Caco-2 (cell line): ENCODE results near the gene SMCO2. TPM values are rescaled to one million over a fixed set of nuclear protein-coding genes. Genes with fewer than 3 reads are reported as not detected.

ENCODE experiments used
- BruUV-seq: library from RNA; stranded (reverse); fragments of 400-500 nt; replicated peaks from 2 replicates; lab custom pipeline; 2021; lab: Mats Ljungman, UMichigan
- CTCF ChIA-PET: fragments of 300-600 bp; sonication (Branson Sonifier 250); formaldehyde crosslinking; loops from one replicate; lab custom pipeline; 2022; ENCODE audit warnings: antibody characterized with exemption; lab: Charles Lee
- POLR2A ChIA-PET: fragments of 300-600 bp; sonication (Branson Sonifier 250); formaldehyde crosslinking; loops from one replicate; lab custom pipeline; 2022; ENCODE audit warnings: antibody characterized with exemption; lab: Charles Lee
- DNase-seq, 2 experiments: peaks; one replicate each; pipeline versions ENCODE4 v3.0.0 to v3.0.0-alpha.2; 2020 to 2022
- H3K27me3 ChIP-seq: replicated peaks from 2 replicates; pipeline ENCODE4 v1.6.0; 2011; ENCODE audit warnings: low read length; ENCODE audit not compliant: control insufficient read depth, insufficient read depth
- H3K36me3 ChIP-seq: 2 replicates; pipeline ENCODE4 v1.5.1; 2011; ENCODE audit warnings: low read length; ENCODE audit not compliant: control insufficient read depth, insufficient read depth
- H3K4me1 ChIP-seq: fragments of 250-450 bp; sonication (Bioruptor Pico); 2 replicates; pipeline ENCODE4 v1.5.1; 2020; ENCODE audit warnings: mild to moderate bottlenecking
- H3K4me3 ChIP-seq: 2 replicates; pipeline ENCODE4 v1.5.1; 2011; ENCODE audit warnings: low read depth, mild to moderate bottlenecking, control low read depth, low read length
- H3K9me3 ChIP-seq: fragments of 250-450 bp; sonication (Bioruptor Pico); 2 replicates; pipeline ENCODE4 v1.5.1; 2020; ENCODE audit warnings: mild to moderate bottlenecking, moderate library complexity
- H3K27ac Mint-ChIP-seq: one replicate; pipeline ENCODE4 v1.8.0; 2022; ENCODE audit warnings: mixed read lengths; ENCODE audit not compliant: unreplicated experiment
- H3K27me3 Mint-ChIP-seq: one replicate; pipeline ENCODE4 v1.8.0; 2022; ENCODE audit warnings: mixed read lengths; ENCODE audit not compliant: insufficient read depth, unreplicated experiment
- H3K36me3 Mint-ChIP-seq: one replicate; pipeline ENCODE4 v1.8.0; 2022; ENCODE audit warnings: mild to moderate bottlenecking, mixed read lengths; ENCODE audit not compliant: insufficient read depth, unreplicated experiment
- H3K4me1 Mint-ChIP-seq: one replicate; pipeline ENCODE4 v1.8.0; 2022; ENCODE audit warnings: low read depth, mixed read lengths; ENCODE audit not compliant: unreplicated experiment
- H3K4me3 Mint-ChIP-seq: one replicate; pipeline ENCODE4 v1.8.0; 2022; ENCODE audit warnings: mild to moderate bottlenecking, moderate library complexity, mixed read lengths; ENCODE audit not compliant: unreplicated experiment
- H3K9me3 Mint-ChIP-seq: one replicate; pipeline ENCODE4 v1.8.0; 2022; ENCODE audit warnings: mixed read lengths; ENCODE audit not compliant: unreplicated experiment
- CTCF ChIP-seq, 2 experiments: fragments of 200-600 bp in 1 of 2; IDR thresholded peaks; 1 replicate in 1 of 2; 2 replicates in 1 of 2; pipeline versions ENCODE4 v1.5.1 to v1.8.0; 2011 to 2022; ENCODE audit warnings: antibody characterized with exemption in 1 of 2, control low read depth in 1 of 2, inconsistent platforms in 1 of 2, low read depth in 1 of 2, low read length in 1 of 2, mild to moderate bottlenecking in 1 of 2, moderate library complexity in 1 of 2; ENCODE audit not compliant: insufficient read depth in 1 of 2, severe bottlenecking in 1 of 2, unreplicated experiment in 1 of 2
- intact Hi-C: fragments of 100-400 bp; cut with micrococcal nuclease; formaldehyde crosslinking; loops from one replicate; pipeline ENCODE4 v1.10.0; 2022; ENCODE audit not compliant: unreplicated experiment
- total RNA-seq: library from RNA; stranded (reverse); gene quantifications from 2 replicates; pipeline ENCODE4 v1.2.3, GENCODE V29; 2022

SMCO2 gene
- total RNA-seq, 1 experiment from 2014 or later: 0.93 TPM

- TF ChIP-seq CTCF (IDR thresholded peaks at IDR 0.05; ENCODE audit: insufficient read depth in 1 of 2, low read depth in 1 of 2, low read length in 1 of 2, severe bottlenecking in 1 of 2, unreplicated experiment in 1 of 2): no peak
- H3K4me3 Mint-ChIP-seq: no peak overlapping the region
- POLR2A ChIA-PET: interaction anchor here (0.9 to 1.4 kb wide), 2 partner anchors 10 to 11 kb away, joined by 4 read pairs; partner anchors contain the start of gene PPFIBP1
Observed at GRCh38 chr12:27513155-27513824, 66.8 kb downstream of the SMCO2 start.

GRCh38 chr12:27515671-27516070 is 69.1 kb downstream of the SMCO2 start:
- TF ChIP-seq CTCF (IDR thresholded peaks at IDR 0.05; ENCODE audit: insufficient read depth in 1 of 2, low read depth in 1 of 2, low read length in 1 of 2, severe bottlenecking in 1 of 2, unreplicated experiment in 1 of 2): no peak
- no peaks in the 10 kb centered on the region for H3K9me3 Mint-ChIP-seq
- Histone ChIP-seq H3K9me3 (no peaks in the 10 kb centered on the region), H3K4me1 (peaks cover 33% of the 10 kb centered on the region), H3K27me3 (no peaks in the 10 kb centered on the region), H3K4me3 (no peak overlapping the region), H3K36me3 (no peaks in the 10 kb centered on the region)
- H3K27ac Mint-ChIP-seq: no peak overlapping the region
- no peaks in the 10 kb centered on the region for H3K27me3 Mint-ChIP-seq
- BruUV-seq: no TSS peak
- POLR2A ChIA-PET: interaction anchor here (0.7 to 1.6 kb wide), 2 partner anchors 9 to 119 kb away, joined by 5 to 12 read pairs; partner anchors contain the start of gene PPFIBP1
- H3K4me3 Mint-ChIP-seq: no peak overlapping the region
- peaks cover 20% of the 10 kb centered on the region for H3K4me1 Mint-ChIP-seq
- H3K36me3 Mint-ChIP-seq: peaks cover 6% of the 10 kb centered on the region
- intact Hi-C loops: loop anchor here (1.0 kb wide), 1 partner anchor 8 kb away; no protein-coding TSS in a partner anchor
- CTCF ChIA-PET: no interaction called here
- DNase-seq: peak in 1 of 2 experiments; percentile 24

More at GRCh38 chr12:27513155-27513824, 66.8 kb downstream of the SMCO2 start:
- no peak overlapping the region for H3K4me3 ChIP-seq
- H3K36me3 ChIP-seq: no peaks in the 10 kb centered on the region
- BruUV-seq: no TSS peak
- peaks cover 6% of the 10 kb centered on the region for H3K36me3 Mint-ChIP-seq
- peaks cover 20% of the 10 kb centered on the region for H3K4me1 Mint-ChIP-seq
- no peaks in the 10 kb centered on the region for H3K27me3 ChIP-seq
- intact Hi-C loops: no loop called here
- H3K9me3 Mint-ChIP-seq: no peaks in the 10 kb centered on the region
- peaks cover 32% of the 10 kb centered on the region for H3K4me1 ChIP-seq
- no peaks in the 10 kb centered on the region for H3K9me3 ChIP-seq
- no peak overlapping the region for H3K27ac Mint-ChIP-seq
- CTCF ChIA-PET: no interaction called here
- no peak for DNase-seq
- H3K27me3 Mint-ChIP-seq: no peaks in the 10 kb centered on the region

- no peak for DNase-seq
- ChIA-PET CTCF (no interaction called here), POLR2A (no interaction called here)
- Mint-ChIP-seq H3K27ac (peak overlapping the region; percentile 40), H3K4me1 (peaks cover 19% of the 10 kb centered on the region), H3K27me3 (no peaks in the 10 kb centered on the region), H3K9me3 (no peaks in the 10 kb centered on the region), H3K4me3 (peak overlapping the region; percentile 4), H3K36me3 (peaks cover 6% of the 10 kb centered on the region)
- intact Hi-C loops: no loop called here
- Histone ChIP-seq H3K4me3 (no peak overlapping the region), H3K4me1 (peaks cover 33% of the 10 kb centered on the region), H3K27me3 (no peaks in the 10 kb centered on the region), H3K36me3 (no peaks in the 10 kb centered on the region), H3K9me3 (no peaks in the 10 kb centered on the region)
- no peak for TF ChIP-seq CTCF (IDR thresholded peaks at IDR 0.05; ENCODE audit: insufficient read depth in 1 of 2, low read depth in 1 of 2, low read length in 1 of 2, severe bottlenecking in 1 of 2, unreplicated experiment in 1 of 2)
- BruUV-seq: no TSS peak
Observed at GRCh38 chr12:27516625-27517024, 70.1 kb downstream of the SMCO2 start.
